HG02938 (cell line): Measurements from ENCODE around the gene ALDH9A1.
A peak's percentile ranks its signal among the peaks of the same experiment; 100 is the strongest.
"Not testable (repeated sequence)": the region's sequence is repeated elsewhere in the genome, so short reads cannot be mapped to it uniquely, and the experiment has no call there.

Experiments
- ATAC-seq: cut with Tn5 transposase; IDR thresholded peaks from one replicate; pipeline ENCODE4 v1.9.1; 2021; ENCODE audit warnings: mild to moderate bottlenecking, moderate library complexity; ENCODE audit not compliant: unreplicated experiment

ALDH9A1 gene

GRCh38 chr1:165697881-165698760 is at the start of gene ALDH9A1:
ALDH9A1 (minus strand) TSS chr1:165698562; CDS start chr1:165698558, 4 bp downstream.
- ATAC-seq: peak; percentile 90

- ATAC-seq: no peak
These were observed 49.5 kb upstream of the ALDH9A1 start for GRCh38 chr1:165747632-165748447.

GRCh38 chr1:165744913-165745312 is 46.6 kb upstream of the ALDH9A1 start:
- ATAC-seq: not testable (repeated sequence)

- no peak for ATAC-seq
These were observed 43.8 kb upstream of the ALDH9A1 start for GRCh38 chr1:165742194-165742593.

GRCh38 chr1:165738794-165739193 is 40.4 kb upstream of the ALDH9A1 start:
- ATAC-seq: peak; percentile 98

- ATAC-seq: no peak
These were observed 38.8 kb upstream of the ALDH9A1 start for GRCh38 chr1:165737196-165737595.

- ATAC-seq: no peak
These were observed 36.5 kb upstream of the ALDH9A1 start for GRCh38 chr1:165734906-165735305.

- no peak for ATAC-seq
These were observed 28.5 kb upstream of the ALDH9A1 start for GRCh38 chr1:165726841-165727240.

GRCh38 chr1:165726169-165726568 is 27.8 kb upstream of the ALDH9A1 start:
- ATAC-seq: no peak

GRCh38 chr1:165717918-165718515 is 19.7 kb upstream of the ALDH9A1 start:
- ATAC-seq: peak; percentile 77

GRCh38 chr1:165716265-165717051 is 18.1 kb upstream of the ALDH9A1 start:
- not testable (repeated sequence) for ATAC-seq

- ATAC-seq: no peak
These were observed 14.4 kb upstream of the ALDH9A1 start for GRCh38 chr1:165712764-165713163.

GRCh38 chr1:165707984-165708706 is 9.8 kb upstream of the ALDH9A1 start:
- ATAC-seq: no peak

GRCh38 chr1:165703648-165704047 is 5.3 kb upstream of the ALDH9A1 start:
- ATAC-seq: no peak

GRCh38 chr1:165701922-165702321 is 3.6 kb upstream of the ALDH9A1 start:
- not testable (repeated sequence) for ATAC-seq

- no peak for ATAC-seq
These were observed 1.2 kb upstream of the ALDH9A1 start for GRCh38 chr1:165699577-165699976.

GRCh38 chr1:165698761-165699052 is 345 bp upstream of the ALDH9A1 start:
- ATAC-seq: no peak

GRCh38 chr1:165697491-165697880 is 876 bp downstream of the ALDH9A1 start:
- ATAC-seq: no peak

GRCh38 chr1:165696625-165697100 is 1.7 kb downstream of the ALDH9A1 start:
- ATAC-seq: no peak

- no peak for ATAC-seq
These were observed 3.3 kb downstream of the ALDH9A1 start for GRCh38 chr1:165695031-165695430.
